Endothelial cell of umbilical vein (primary cell): ENCODE measurements around the gene GDA.

ENCODE experiments used
- JUN ChIP-seq: IDR thresholded peaks from 2 replicates; pipeline ENCODE4 v1.6.1; 2011; ENCODE audit warnings: borderline replicate concordance, low read depth; ENCODE audit not compliant: insufficient read length, insufficient read depth
- POLR2A ChIP-seq: IDR thresholded peaks from 2 replicates; pipeline ENCODE4 v1.6.1; 2012; ENCODE audit warnings: low read depth, mild to moderate bottlenecking, control low read depth, low read length
- TF ChIP-seq, protein P1 (sequence below), 2 donors: IDR thresholded peaks; 1 replicate in 1 of 2; 2 replicates in 1 of 2; pipeline ENCODE4 v1.5.1; 2011; ENCODE audit warnings: low read length in 2 of 2, mild to moderate bottlenecking in 2 of 2, moderate library complexity in 2 of 2, control low read depth in 1 of 2, inconsistent platforms in 1 of 2, low read depth in 1 of 2; ENCODE audit not compliant: insufficient read depth in 1 of 2; ENCODE audit errors: extremely low read depth in 1 of 2

DNA sequence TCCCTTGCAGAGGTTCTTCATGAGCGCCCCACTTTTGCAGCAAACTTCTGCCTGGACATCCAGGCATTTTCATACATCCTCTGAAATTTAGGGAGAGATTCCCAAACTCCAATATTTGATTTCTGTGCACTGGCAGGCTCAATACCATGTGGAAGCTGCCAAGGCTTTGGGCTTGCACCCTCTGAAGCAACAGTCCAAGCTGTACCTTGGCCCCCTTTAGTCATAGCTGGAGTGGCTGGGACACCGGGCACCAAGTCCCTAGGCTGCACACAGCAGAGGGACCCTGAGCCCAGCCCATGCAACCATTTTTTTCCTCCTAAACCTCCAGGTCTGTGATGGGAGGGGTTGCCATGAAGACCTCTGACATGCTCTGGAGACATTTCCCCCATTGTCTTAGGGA, 141.1 kb downstream of the GDA start:
- TF ChIP-seq, protein P1, sequence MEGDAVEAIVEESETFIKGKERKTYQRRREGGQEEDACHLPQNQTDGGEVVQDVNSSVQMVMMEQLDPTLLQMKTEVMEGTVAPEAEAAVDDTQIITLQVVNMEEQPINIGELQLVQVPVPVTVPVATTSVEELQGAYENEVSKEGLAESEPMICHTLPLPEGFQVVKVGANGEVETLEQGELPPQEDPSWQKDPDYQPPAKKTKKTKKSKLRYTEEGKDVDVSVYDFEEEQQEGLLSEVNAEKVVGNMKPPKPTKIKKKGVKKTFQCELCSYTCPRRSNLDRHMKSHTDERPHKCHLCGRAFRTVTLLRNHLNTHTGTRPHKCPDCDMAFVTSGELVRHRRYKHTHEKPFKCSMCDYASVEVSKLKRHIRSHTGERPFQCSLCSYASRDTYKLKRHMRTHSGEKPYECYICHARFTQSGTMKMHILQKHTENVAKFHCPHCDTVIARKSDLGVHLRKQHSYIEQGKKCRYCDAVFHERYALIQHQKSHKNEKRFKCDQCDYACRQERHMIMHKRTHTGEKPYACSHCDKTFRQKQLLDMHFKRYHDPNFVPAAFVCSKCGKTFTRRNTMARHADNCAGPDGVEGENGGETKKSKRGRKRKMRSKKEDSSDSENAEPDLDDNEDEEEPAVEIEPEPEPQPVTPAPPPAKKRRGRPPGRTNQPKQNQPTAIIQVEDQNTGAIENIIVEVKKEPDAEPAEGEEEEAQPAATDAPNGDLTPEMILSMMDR (IDR thresholded peaks at IDR 0.05; ENCODE audit: extremely low read depth in 1 of 2, insufficient read depth in 1 of 2, low read depth in 1 of 2, low read length in 2 of 2): no peak
- TF ChIP-seq POLR2A (no peak), JUN (no peak)
